Measurements from ENCODE around the gene CRYGD. TPM values are rescaled to one million over a fixed set of nuclear protein-coding genes. Genes with fewer than 3 reads are reported as not detected.
"Not testable (repeated sequence)": the region's sequence is repeated elsewhere in the genome, so short reads cannot be mapped to it uniquely, and the experiment has no call there.

CRYGD gene
- total and polyA plus RNA-seq, 2 of the 13 experiments (the other 11 are each of a cell fraction or from before 2014, with no cell fraction given), result not detected

DNA sequence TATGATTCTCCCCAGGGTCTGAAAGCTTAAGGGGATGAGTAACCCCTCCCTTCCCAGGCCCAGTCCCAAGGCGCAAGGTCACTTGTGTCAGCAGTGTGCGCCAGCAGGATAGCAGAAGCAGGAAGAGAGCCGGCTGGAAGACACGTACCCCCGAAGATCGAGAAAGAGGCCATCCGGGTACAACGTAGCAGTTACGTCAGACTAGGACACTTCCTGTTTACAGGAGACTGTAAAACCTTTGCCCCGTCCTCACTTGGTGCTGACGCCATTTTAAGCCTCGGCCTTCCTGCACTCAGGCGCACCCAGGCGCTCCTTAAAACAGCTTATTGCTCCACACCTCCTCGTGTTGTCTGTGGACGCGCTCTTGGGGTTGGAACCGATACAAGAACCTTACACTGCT lies 15.1 kb upstream of the CRYGD start:
- no peaks in the 10 kb centered on the region for H3K27me3 ChIP-seq (ENCODE audit: control insufficient read depth in 1 of 2, insufficient read depth in 2 of 2, low read length in 2 of 2)
- no peaks in the 10 kb centered on the region; the same call in 1 of the 2 replicates for H3K9me3 ChIP-seq (ENCODE audit: low read length)
- no TSS peak for BruUV-seq (replicated peaks)
- TF ChIP-seq IRF2 (CRISPR knock-in tag; IDR thresholded peaks at IDR 0.05), result no peak
- TF ChIP-seq MAFG (CRISPR knock-in tag; IDR thresholded peaks at IDR 0.05), result no peak
- TF ChIP-seq POGZ (CRISPR knock-in tag; IDR thresholded peaks at IDR 0.05), result 0 out of 2 replicates have a peak, but pooled peaks have one; percentile 29
- intact Hi-C loops (cut with micrococcal nuclease; ENCODE audit: unreplicated experiment), result no loop called here
- H3K4me2 ChIP-seq (ENCODE audit: low read depth, low read length), result no peak overlapping the region
- no peak overlapping the region for H3K4me3 ChIP-seq (replicated peaks in 1 of 3; ENCODE audit: insufficient read depth in 1 of 3, low read depth in 2 of 3, low read length in 3 of 3)
- peaks cover 48% of the 10 kb centered on the region for H3K4me1 ChIP-seq (ENCODE audit: insufficient read depth, low read length)
- H4K20me1 ChIP-seq (ENCODE audit: insufficient read depth, low read length), result no peaks in the 10 kb centered on the region
- H3K9ac ChIP-seq (ENCODE audit: insufficient read depth, low read depth, low read length), result no peak overlapping the region
- POLR2A ChIA-PET, result no interaction called here
- H2AFZ ChIP-seq (ENCODE audit: low read length), result no peak overlapping the region
- CTCF ChIA-PET (ENCODE audit: low intra/inter-chr PET ratio, low total read pairs), result no interaction called here
- H3K36me3 ChIP-seq (replicated peaks in 1 of 2; ENCODE audit: control insufficient read depth in 1 of 2, insufficient read depth in 2 of 2, low read length in 2 of 2), result no peaks in the 10 kb centered on the region
- ATAC-seq, result no peak
- no peak for FAIRE-seq
- 76% methylated on average over 18 of the region's 18 CpGs for WGBS (ENCODE audit: low lambda C conversion rate)
- no peak for DNase-seq (ENCODE audit: low spot score)
- H3K79me2 ChIP-seq (ENCODE audit: insufficient read depth, low read length), result no peaks in the 10 kb centered on the region
- in situ Hi-C loops (cut with HindIII; ENCODE audit: extremely low pct_ligation_motif_present, low pct_unique_long_range_greater_than_20kb), result no loop called here
- no peak overlapping the region for H3K27ac ChIP-seq (ENCODE audit: extremely low read length, insufficient read depth, low read length)

GRCh38 chr2:208138334-208138733 lies 14.0 kb upstream of the CRYGD start:
- in situ Hi-C loops (cut with HindIII; ENCODE audit: extremely low pct_ligation_motif_present, low pct_unique_long_range_greater_than_20kb); H3K9me3 ChIP-seq (ENCODE audit: low read length); H3K4me2 ChIP-seq (ENCODE audit: low read depth, low read length); POLR2A ChIA-PET; H3K4me3 ChIP-seq (replicated peaks in 1 of 3; ENCODE audit: insufficient read depth in 1 of 3, low read depth in 2 of 3, low read length in 3 of 3); CTCF ChIA-PET (ENCODE audit: low intra/inter-chr PET ratio, low total read pairs); ATAC-seq; H4K20me1 ChIP-seq (ENCODE audit: insufficient read depth, low read length); H2AFZ ChIP-seq (ENCODE audit: low read length); H3K36me3 ChIP-seq (replicated peaks in 1 of 2; ENCODE audit: control insufficient read depth in 1 of 2, insufficient read depth in 2 of 2, low read length in 2 of 2); BruUV-seq (replicated peaks); H3K27ac ChIP-seq (ENCODE audit: extremely low read length, insufficient read depth, low read length); H3K27me3 ChIP-seq (ENCODE audit: control insufficient read depth in 1 of 2, insufficient read depth in 2 of 2, low read length in 2 of 2); DNase-seq (ENCODE audit: low spot score); H3K79me2 ChIP-seq (ENCODE audit: insufficient read depth, low read length); FAIRE-seq; H3K9ac ChIP-seq (ENCODE audit: insufficient read depth, low read depth, low read length); intact Hi-C loops (cut with micrococcal nuclease; ENCODE audit: unreplicated experiment): not testable (repeated sequence)
- peak; percentile 99 for TF ChIP-seq ZNF761 (CRISPR knock-in tag; conservative IDR thresholded peaks at IDR 0.05)
- WGBS (ENCODE audit: low lambda C conversion rate), result 91% methylated on average over 7 of the region's 7 CpGs
- peaks cover 44% of the 10 kb centered on the region for H3K4me1 ChIP-seq (ENCODE audit: insufficient read depth, low read length)

Measured in HepG2 (cell line).